Measurements from ENCODE around the gene EPAS1.

EPAS1 gene

GRCh38 chr2:46424937-46425336 is 127.7 kb downstream of the EPAS1 start:
- Histone ChIP-seq H3K4me3 (ENCODE audit: low read length) (no peak overlapping the region), H3K9ac (ENCODE audit: low read length) (no peak overlapping the region), H3K27me3 (replicated peaks; ENCODE audit: control insufficient read depth, insufficient read depth, low read length) (no peaks in the 10 kb centered on the region), H3K4me1 (ENCODE audit: control insufficient read depth, insufficient read depth, low read length) (peaks cover 9% of the 10 kb centered on the region), H3K36me3 (ENCODE audit: control insufficient read depth, insufficient read depth, low read length, severe bottlenecking) (no peaks in the 10 kb centered on the region), H3K9me3 (ENCODE audit: control insufficient read depth, low read length) (no peaks in the 10 kb centered on the region)
- no peak for DNase-seq (ENCODE audit: low read depth)

DNA sequence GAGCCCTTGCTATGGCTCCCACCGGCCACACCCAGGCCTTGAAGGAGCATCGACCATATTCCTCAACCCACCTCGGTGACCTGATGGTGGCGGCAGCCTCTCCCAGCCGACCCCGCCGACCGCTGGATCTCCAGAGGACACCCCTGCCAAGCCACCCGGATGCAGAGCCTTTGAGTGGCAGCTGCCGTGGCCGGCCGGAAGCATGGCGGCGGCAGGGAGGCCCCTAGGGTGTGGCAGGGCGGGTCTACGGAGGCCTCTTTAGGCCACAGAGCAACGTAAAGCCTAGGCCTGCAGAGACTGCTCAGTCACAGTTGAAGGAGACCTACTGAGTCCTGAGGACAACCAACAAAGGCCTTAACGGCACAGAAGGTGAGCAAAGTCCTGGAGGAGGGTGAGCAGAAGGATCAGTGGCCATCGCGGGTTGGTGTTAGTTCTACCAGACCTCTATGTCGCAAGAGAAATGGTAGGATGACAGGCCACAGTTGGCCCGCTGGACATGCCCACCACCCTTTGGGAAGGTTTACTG is 131.8 kb downstream of the EPAS1 start:
- no peaks in the 10 kb centered on the region for H3K9me3 ChIP-seq (ENCODE audit: control insufficient read depth, low read length)
- no peak overlapping the region for H3K9ac ChIP-seq (ENCODE audit: low read length)
- no peaks in the 10 kb centered on the region for H3K27me3 ChIP-seq (replicated peaks; ENCODE audit: control insufficient read depth, insufficient read depth, low read length)
- no peak overlapping the region for H3K4me3 ChIP-seq (ENCODE audit: low read length)
- peaks cover 6% of the 10 kb centered on the region for H3K4me1 ChIP-seq (ENCODE audit: control insufficient read depth, insufficient read depth, low read length)
- DNase-seq (ENCODE audit: low read depth) = no peak
- H3K36me3 ChIP-seq (ENCODE audit: control insufficient read depth, insufficient read depth, low read length, severe bottlenecking) = no peaks in the 10 kb centered on the region

DNA sequence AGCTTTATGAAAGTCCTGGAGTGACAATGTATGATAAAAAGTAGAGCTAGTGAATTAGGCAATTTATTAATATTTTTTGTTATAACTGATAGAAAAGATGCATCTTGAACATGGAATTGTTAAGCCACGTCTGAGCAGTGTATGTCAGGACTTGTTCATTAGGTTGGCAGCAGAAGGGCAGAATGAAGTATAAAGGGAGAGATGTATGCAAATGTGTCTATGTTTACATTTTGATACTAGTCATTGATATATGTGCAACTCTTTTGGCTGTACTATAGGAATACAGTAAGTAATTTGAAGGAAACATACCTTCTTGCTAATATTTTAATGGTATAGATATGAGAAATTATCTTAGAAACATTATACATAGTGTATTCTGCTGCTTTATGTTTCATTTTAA is 133.2 kb downstream of the EPAS1 start:
- no peaks in the 10 kb centered on the region for H3K27me3 ChIP-seq (replicated peaks; ENCODE audit: control insufficient read depth, insufficient read depth, low read length)
- no peak for DNase-seq (ENCODE audit: low read depth)
- H3K9me3 ChIP-seq (ENCODE audit: control insufficient read depth, low read length) = no peaks in the 10 kb centered on the region
- no peak overlapping the region for H3K9ac ChIP-seq (ENCODE audit: low read length)
- peaks cover 13% of the 10 kb centered on the region for H3K4me1 ChIP-seq (ENCODE audit: control insufficient read depth, insufficient read depth, low read length)
- H3K4me3 ChIP-seq (ENCODE audit: low read length) = no peak overlapping the region
- no peaks in the 10 kb centered on the region for H3K36me3 ChIP-seq (ENCODE audit: control insufficient read depth, insufficient read depth, low read length, severe bottlenecking)

DNA sequence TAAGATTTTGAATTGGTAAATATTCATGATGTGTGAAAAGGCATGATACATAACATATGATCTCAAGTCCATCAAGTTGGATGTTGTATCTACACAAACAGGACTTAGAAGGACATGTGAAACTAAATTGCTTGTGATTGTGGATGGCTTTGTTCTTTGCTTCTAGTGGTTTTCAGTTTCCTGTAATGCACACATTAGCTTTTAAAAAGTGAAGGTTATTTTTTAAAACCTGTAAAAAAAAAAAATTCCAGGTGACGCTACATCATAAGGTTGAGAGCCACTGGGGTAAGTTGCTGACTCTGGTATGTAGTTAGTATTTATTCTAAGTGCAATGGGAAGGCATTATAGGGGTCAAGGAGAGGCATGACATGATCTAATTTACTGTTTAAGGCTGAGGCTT is 133.8 kb downstream of the EPAS1 start:
- Histone ChIP-seq H3K9ac (ENCODE audit: low read length) (no peak overlapping the region), H3K4me1 (ENCODE audit: control insufficient read depth, insufficient read depth, low read length) (peaks cover 16% of the 10 kb centered on the region), H3K27me3 (replicated peaks; ENCODE audit: control insufficient read depth, insufficient read depth, low read length) (no peaks in the 10 kb centered on the region), H3K4me3 (ENCODE audit: low read length) (no peak overlapping the region), H3K9me3 (ENCODE audit: control insufficient read depth, low read length) (no peaks in the 10 kb centered on the region), H3K36me3 (ENCODE audit: control insufficient read depth, insufficient read depth, low read length, severe bottlenecking) (no peaks in the 10 kb centered on the region)
- no peak for DNase-seq (ENCODE audit: low read depth)

DNA sequence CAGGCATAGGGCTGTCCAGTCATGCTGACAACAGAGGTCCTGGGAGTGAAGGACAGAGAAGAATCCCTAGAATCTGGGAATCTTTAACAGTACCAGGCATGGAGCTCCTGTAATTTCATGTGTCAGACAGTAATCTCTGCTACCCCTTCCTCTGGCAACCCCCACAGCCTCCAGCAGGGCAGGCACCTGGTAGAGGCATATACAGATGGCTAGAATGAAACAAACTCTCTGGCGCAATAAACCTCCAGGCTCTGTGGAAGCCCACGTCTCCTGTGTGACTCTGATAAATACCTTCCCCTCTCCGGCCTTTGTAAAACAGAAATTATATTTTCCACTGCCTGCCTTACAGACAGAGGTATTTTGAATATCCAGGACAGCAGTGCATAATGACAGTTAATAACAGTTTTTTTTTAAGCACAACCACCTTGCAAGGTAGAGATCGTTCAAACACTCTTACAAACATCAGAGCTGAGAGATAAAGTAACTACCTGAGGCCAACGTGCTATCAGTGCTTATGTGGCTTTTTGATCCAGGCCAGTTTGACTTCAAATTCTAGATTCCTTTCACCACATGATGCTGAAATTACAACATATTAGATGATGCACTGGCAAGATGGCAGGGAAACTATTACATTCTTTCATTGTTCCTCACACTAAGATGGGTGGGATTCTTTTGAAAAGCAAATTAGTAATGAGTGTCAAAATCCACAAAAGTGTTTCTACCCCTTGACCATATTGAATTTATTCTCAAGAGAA is 134.5 kb downstream of the EPAS1 start:
- H3K36me3 ChIP-seq (ENCODE audit: control insufficient read depth, insufficient read depth, low read length, severe bottlenecking) = no peaks in the 10 kb centered on the region
- no peak overlapping the region for H3K4me3 ChIP-seq (ENCODE audit: low read length)
- DNase-seq (ENCODE audit: low read depth) = peak; percentile 54
- H3K4me1 ChIP-seq (ENCODE audit: control insufficient read depth, insufficient read depth, low read length) = peaks cover 16% of the 10 kb centered on the region
- no peaks in the 10 kb centered on the region for H3K27me3 ChIP-seq (replicated peaks; ENCODE audit: control insufficient read depth, insufficient read depth, low read length)
- H3K9ac ChIP-seq (ENCODE audit: low read length) = no peak overlapping the region
- no peaks in the 10 kb centered on the region for H3K9me3 ChIP-seq (ENCODE audit: control insufficient read depth, low read length)

DNA sequence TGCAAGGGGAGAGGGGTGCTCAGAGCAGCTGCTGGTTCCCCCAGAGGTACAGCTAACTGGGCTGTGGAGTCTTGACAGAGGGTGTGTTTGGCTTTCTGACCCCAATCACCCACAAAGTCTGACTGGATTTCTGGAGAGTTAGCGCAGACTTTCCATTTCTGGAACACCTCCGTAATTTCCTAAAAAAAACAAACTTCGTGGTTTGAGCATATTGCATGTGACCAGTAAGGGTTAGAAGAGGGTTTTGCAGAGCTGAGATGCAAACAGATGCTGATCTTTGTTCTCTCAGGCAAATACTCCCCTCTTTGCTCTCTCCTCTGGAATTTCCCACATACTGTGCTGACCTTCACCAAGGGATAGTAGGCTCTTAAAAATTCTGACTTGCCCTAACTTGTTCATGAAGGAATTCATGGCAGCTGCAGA is 137.7 kb downstream of the EPAS1 start:
- Histone ChIP-seq H3K9ac (ENCODE audit: low read length) (no peak overlapping the region), H3K4me1 (ENCODE audit: control insufficient read depth, insufficient read depth, low read length) (peaks cover 16% of the 10 kb centered on the region), H3K9me3 (ENCODE audit: control insufficient read depth, low read length) (no peaks in the 10 kb centered on the region), H3K4me3 (ENCODE audit: low read length) (no peak overlapping the region), H3K36me3 (ENCODE audit: control insufficient read depth, insufficient read depth, low read length, severe bottlenecking) (no peaks in the 10 kb centered on the region), H3K27me3 (replicated peaks; ENCODE audit: control insufficient read depth, insufficient read depth, low read length) (no peaks in the 10 kb centered on the region)
- DNase-seq (ENCODE audit: low read depth) = peak; percentile 36

DNA sequence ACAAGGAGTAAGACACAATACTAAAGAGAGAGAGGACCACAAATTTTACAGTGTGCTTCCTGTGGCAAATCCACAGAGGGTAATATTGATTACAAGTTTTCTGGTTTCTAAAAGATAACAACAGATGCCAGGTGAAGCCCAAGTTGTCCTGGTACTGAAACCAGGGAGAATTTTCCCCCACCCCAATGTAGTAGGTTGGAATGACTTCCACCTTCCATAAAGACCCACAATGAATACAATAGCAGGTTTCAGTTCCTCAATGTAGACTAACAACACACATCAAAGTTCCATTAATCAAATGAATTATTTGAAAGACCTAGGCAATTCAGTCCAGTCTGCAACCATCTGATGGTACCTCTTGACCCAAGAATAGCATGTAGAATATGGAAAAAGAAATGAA is 138.1 kb downstream of the EPAS1 start:
- Histone ChIP-seq H3K9me3 (ENCODE audit: control insufficient read depth, low read length) (no peaks in the 10 kb centered on the region), H3K27me3 (replicated peaks; ENCODE audit: control insufficient read depth, insufficient read depth, low read length) (peaks cover 1% of the 10 kb centered on the region), H3K9ac (ENCODE audit: low read length) (no peak overlapping the region), H3K4me1 (ENCODE audit: control insufficient read depth, insufficient read depth, low read length) (peaks cover 16% of the 10 kb centered on the region), H3K4me3 (ENCODE audit: low read length) (no peak overlapping the region), H3K36me3 (ENCODE audit: control insufficient read depth, insufficient read depth, low read length, severe bottlenecking) (no peaks in the 10 kb centered on the region)
- no peak for DNase-seq (ENCODE audit: low read depth)

GRCh38 chr2:46435796-46436360 is 138.7 kb downstream of the EPAS1 start:
- no peak overlapping the region for H3K9ac ChIP-seq (ENCODE audit: low read length)
- peaks cover 16% of the 10 kb centered on the region for H3K4me1 ChIP-seq (ENCODE audit: control insufficient read depth, insufficient read depth, low read length)
- H3K9me3 ChIP-seq (ENCODE audit: control insufficient read depth, low read length) = no peaks in the 10 kb centered on the region
- no peak overlapping the region for H3K4me3 ChIP-seq (ENCODE audit: low read length)
- H3K27me3 ChIP-seq (replicated peaks; ENCODE audit: control insufficient read depth, insufficient read depth, low read length) = peaks cover 7% of the 10 kb centered on the region
- no peaks in the 10 kb centered on the region for H3K36me3 ChIP-seq (ENCODE audit: control insufficient read depth, insufficient read depth, low read length, severe bottlenecking)
- DNase-seq (ENCODE audit: low read depth) = no peak
